MM.1S (cell line): ENCODE measurements around the gene DCUN1D4.

ENCODE experiments used
- DNase-seq: peaks from one replicate; pipeline ENCODE4 v3.0.0-alpha.2; 2015
- H2AFZ ChIP-seq: fragments of 300-600 bp; sonication (generic); 2 replicates; pipeline ENCODE4 v1.6.0; 2016; ENCODE audit warnings: antibody characterized with exemption, low read length
- H3F3A ChIP-seq: fragments of 300-600 bp; sonication (generic); 2 replicates; pipeline ENCODE4 v1.6.1; 2016; ENCODE audit warnings: mild to moderate bottlenecking, antibody characterized with exemption, low read length, moderate library complexity, mixed read lengths; ENCODE audit not compliant: insufficient read depth
- H3K27ac ChIP-seq: fragments of 300-600 bp; sonication (generic); 2 replicates; pipeline ENCODE4 v1.5.1; 2016; ENCODE audit warnings: mild to moderate bottlenecking, low read length
- H3K27me3 ChIP-seq: fragments of 300-600 bp; sonication (generic); replicated peaks from 2 replicates; pipeline ENCODE4 v1.6.0; 2016; ENCODE audit warnings: low read length; ENCODE audit not compliant: insufficient read depth
- H3K36me3 ChIP-seq: fragments of 300-600 bp; sonication (generic); replicated peaks from 2 replicates; pipeline ENCODE4 v1.6.1; 2016; ENCODE audit warnings: mild to moderate bottlenecking, low read length, mixed read lengths; ENCODE audit not compliant: insufficient read depth
- H3K4me1 ChIP-seq: fragments of 300-600 bp; sonication (generic); 2 replicates; pipeline ENCODE4 v1.6.1; 2016; ENCODE audit warnings: low read length, mixed read lengths
- H3K4me2 ChIP-seq: fragments of 300-600 bp; sonication (generic); 2 replicates; pipeline ENCODE4 v1.6.0; 2016; ENCODE audit warnings: low read depth, low read length
- H3K4me3 ChIP-seq: fragments of 300-600 bp; sonication (generic); 2 replicates; pipeline ENCODE4 v1.5.1; 2016; ENCODE audit warnings: low read length, mixed read lengths
- H3K79me2 ChIP-seq: fragments of 300-600 bp; sonication (generic); 2 replicates; pipeline ENCODE4 v1.6.1; 2016; ENCODE audit warnings: mixed run types, low read length, mixed read lengths
- H3K9ac ChIP-seq: fragments of 300-600 bp; sonication (generic); 2 replicates; pipeline ENCODE4 v1.6.1; 2016; ENCODE audit warnings: low read length, mixed read lengths
- H3K9me2 ChIP-seq: fragments of 300-600 bp; sonication (generic); replicated peaks from 2 replicates; pipeline ENCODE4 v1.6.1; 2016; ENCODE audit warnings: mild to moderate bottlenecking, low read length, mixed read lengths; ENCODE audit not compliant: insufficient read depth
- H3K9me3 ChIP-seq: fragments of 300-600 bp; sonication (generic); replicated peaks from 2 replicates; pipeline ENCODE4 v1.6.1; 2016; ENCODE audit warnings: mild to moderate bottlenecking, low read length, mixed read lengths; ENCODE audit not compliant: insufficient read depth
- H4K20me1 ChIP-seq: fragments of 300-600 bp; sonication (generic); 2 replicates; pipeline ENCODE4 v1.6.1; 2016; ENCODE audit warnings: mild to moderate bottlenecking, low read length, moderate library complexity, mixed read lengths; ENCODE audit not compliant: insufficient read depth
- EZH2 ChIP-seq: fragments of 300-600 bp; sonication (generic); optimal IDR thresholded peaks from 2 replicates; pipeline ENCODE3; 2017; ENCODE audit warnings: low read depth, mild to moderate bottlenecking, antibody characterized with exemption, low read length, mixed read lengths
- EZH2phosphoT487 ChIP-seq: fragments of 300-600 bp; sonication (generic); IDR thresholded peaks from 2 replicates; pipeline ENCODE4 v1.6.1; 2018; ENCODE audit warnings: antibody characterized with exemption, low read length
- TF ChIP-seq, protein P1 (sequence below): fragments of 300-600 bp; sonication (generic); IDR thresholded peaks from 2 replicates; pipeline ENCODE4 v1.5.1; 2016; ENCODE audit warnings: antibody characterized with exemption, low read length, mixed read lengths

The DCUN1D4 gene

GRCh38 chr4:51942108-51942832 lies 99.3 kb downstream of the DCUN1D4 start:
- no peaks in the 10 kb centered on the region for H3K4me1 ChIP-seq
- H3K9me3 ChIP-seq, result no peaks in the 10 kb centered on the region
- no peaks in the 10 kb centered on the region for H3F3A ChIP-seq
- no peaks in the 10 kb centered on the region for H3K9me2 ChIP-seq
- no peak for DNase-seq
- no peak overlapping the region for H3K27ac ChIP-seq
- no peaks in the 10 kb centered on the region for H3K36me3 ChIP-seq
- H3K4me2 ChIP-seq, result no peak overlapping the region
- no peak overlapping the region for H3K9ac ChIP-seq
- H4K20me1 ChIP-seq, result no peaks in the 10 kb centered on the region
- H2AFZ ChIP-seq, result no peak overlapping the region
- H3K27me3 ChIP-seq, result no peaks in the 10 kb centered on the region
- H3K4me3 ChIP-seq, result no peak overlapping the region
- TF ChIP-seq, protein P1, sequence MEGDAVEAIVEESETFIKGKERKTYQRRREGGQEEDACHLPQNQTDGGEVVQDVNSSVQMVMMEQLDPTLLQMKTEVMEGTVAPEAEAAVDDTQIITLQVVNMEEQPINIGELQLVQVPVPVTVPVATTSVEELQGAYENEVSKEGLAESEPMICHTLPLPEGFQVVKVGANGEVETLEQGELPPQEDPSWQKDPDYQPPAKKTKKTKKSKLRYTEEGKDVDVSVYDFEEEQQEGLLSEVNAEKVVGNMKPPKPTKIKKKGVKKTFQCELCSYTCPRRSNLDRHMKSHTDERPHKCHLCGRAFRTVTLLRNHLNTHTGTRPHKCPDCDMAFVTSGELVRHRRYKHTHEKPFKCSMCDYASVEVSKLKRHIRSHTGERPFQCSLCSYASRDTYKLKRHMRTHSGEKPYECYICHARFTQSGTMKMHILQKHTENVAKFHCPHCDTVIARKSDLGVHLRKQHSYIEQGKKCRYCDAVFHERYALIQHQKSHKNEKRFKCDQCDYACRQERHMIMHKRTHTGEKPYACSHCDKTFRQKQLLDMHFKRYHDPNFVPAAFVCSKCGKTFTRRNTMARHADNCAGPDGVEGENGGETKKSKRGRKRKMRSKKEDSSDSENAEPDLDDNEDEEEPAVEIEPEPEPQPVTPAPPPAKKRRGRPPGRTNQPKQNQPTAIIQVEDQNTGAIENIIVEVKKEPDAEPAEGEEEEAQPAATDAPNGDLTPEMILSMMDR, result no peak
- TF ChIP-seq EZH2 (no peak), EZH2phosphoT487 (no peak)
- H3K79me2 ChIP-seq, result no peaks in the 10 kb centered on the region

DNA sequence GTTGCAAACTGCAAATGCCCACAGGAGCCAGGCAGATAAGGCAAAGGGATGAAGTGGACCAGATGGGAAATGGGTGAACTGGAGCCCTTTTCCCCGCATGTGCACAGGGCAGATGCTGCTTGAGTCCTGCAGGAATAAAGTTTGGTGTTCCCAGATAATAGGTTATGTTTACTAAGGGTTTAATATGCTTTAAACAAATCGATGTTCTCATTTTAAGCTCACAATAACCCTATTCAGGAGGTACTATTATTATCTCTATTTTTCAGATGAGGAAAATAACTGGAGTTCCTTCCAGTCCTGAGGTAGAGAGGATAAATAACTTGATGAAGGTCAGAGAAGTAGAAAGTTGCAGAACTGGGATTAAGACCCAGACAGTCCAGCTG lies 99.9 kb downstream of the DCUN1D4 start:
- Histone ChIP-seq H3K9me2 (no peaks in the 10 kb centered on the region), H3F3A (no peaks in the 10 kb centered on the region), H3K9ac (no peak overlapping the region), H3K36me3 (no peaks in the 10 kb centered on the region), H4K20me1 (no peaks in the 10 kb centered on the region), H3K79me2 (no peaks in the 10 kb centered on the region), H3K4me2 (no peak overlapping the region), H3K4me3 (no peak overlapping the region), H3K27me3 (no peaks in the 10 kb centered on the region), H3K4me1 (no peaks in the 10 kb centered on the region), H3K9me3 (no peaks in the 10 kb centered on the region), H3K27ac (no peak overlapping the region), H2AFZ (no peak overlapping the region)
- TF ChIP-seq EZH2phosphoT487, result no peak
- TF ChIP-seq EZH2, result no peak
- TF ChIP-seq, protein P1, result no peak
- no peak for DNase-seq

- H3K9ac ChIP-seq, result no peak overlapping the region
- no peaks in the 10 kb centered on the region for H4K20me1 ChIP-seq
- no peaks in the 10 kb centered on the region for H3K27me3 ChIP-seq
- DNase-seq, result no peak
- no peak overlapping the region for H3K27ac ChIP-seq
- no peak overlapping the region for H3K4me3 ChIP-seq
- no peaks in the 10 kb centered on the region for H3K79me2 ChIP-seq
- no peaks in the 10 kb centered on the region for H3K4me1 ChIP-seq
- TF ChIP-seq, protein P1, result no peak
- TF ChIP-seq EZH2, result no peak
- no peak for TF ChIP-seq EZH2phosphoT487
- no peaks in the 10 kb centered on the region for H3K36me3 ChIP-seq
- no peak overlapping the region for H2AFZ ChIP-seq
- no peak overlapping the region for H3K4me2 ChIP-seq
- H3K9me2 ChIP-seq, result no peaks in the 10 kb centered on the region
- H3F3A ChIP-seq, result no peaks in the 10 kb centered on the region
- no peaks in the 10 kb centered on the region for H3K9me3 ChIP-seq
Observed at GRCh38 chr4:51943221-51943620, 100.3 kb downstream of the DCUN1D4 start.
